CD14-positive monocyte (primary cell): ENCODE results near the gene USP49. TPM values are rescaled to one million over a fixed set of nuclear protein-coding genes. Genes with fewer than 3 reads are reported as not detected.

Source experiments
- DNase-seq, 3 donors: peaks; one replicate each; pipeline ENCODE4 v3.0.0-alpha.2; 2011 to 2022
- H2AFZ ChIP-seq: 2 replicates; pipeline ENCODE4 v1.6.0; 2012; ENCODE audit warnings: mild to moderate bottlenecking, low read depth, low read length, inconsistent platforms; ENCODE audit not compliant: insufficient read depth, poor library complexity, severe bottlenecking
- H3K27ac ChIP-seq, 2 donors: 1 replicate in 1 of 2; 2 replicates in 1 of 2; pipeline ENCODE4 v1.5.1; 2012 to 2013; ENCODE audit warnings: low read length in 2 of 2, control low read depth in 1 of 2, inconsistent platforms in 1 of 2, low read depth in 1 of 2, mild to moderate bottlenecking in 1 of 2
- H3K27me3 ChIP-seq, 2 donors: one replicate each; pipeline versions ENCODE4 v1.6.0 to v1.6.1; 2011 to 2013; ENCODE audit warnings: low read length in 2 of 2; ENCODE audit not compliant: control insufficient read depth in 2 of 2, insufficient read depth in 2 of 2
- H3K36me3 ChIP-seq, 2 donors: replicated peaks in 1 of 2; 1 replicate in 1 of 2; 2 replicates in 1 of 2; pipeline versions ENCODE4 v1.5.1 to v1.6.1; 2012 to 2013; ENCODE audit warnings: low read length in 2 of 2, control low read depth in 1 of 2, inconsistent platforms in 1 of 2, mild to moderate bottlenecking in 1 of 2; ENCODE audit not compliant: insufficient read depth in 2 of 2, control insufficient read depth in 1 of 2
- H3K4me1 ChIP-seq, 2 donors: 1 replicate in 1 of 2; 2 replicates in 1 of 2; pipeline versions ENCODE4 v1.5.1 to v1.6.1; 2012 to 2013; ENCODE audit warnings: low read length in 2 of 2, control low read depth in 1 of 2, inconsistent platforms in 1 of 2, mild to moderate bottlenecking in 1 of 2, moderate library complexity in 1 of 2; ENCODE audit not compliant: insufficient read depth in 2 of 2, control insufficient read depth in 1 of 2
- H3K4me2 ChIP-seq: replicated peaks from 2 replicates; pipeline ENCODE3; 2012; ENCODE audit warnings: low read length, moderate library complexity, mild to moderate bottlenecking; ENCODE audit not compliant: poor library complexity, severe bottlenecking; ENCODE audit errors: extremely low read depth
- H3K4me3 ChIP-seq, 3 experiments: fragments of 200-600 bp in 1 of 3; sonication (generic) in 1 of 3; replicated peaks in 1 of 3; 1 replicate in 2 of 3; 2 replicates in 1 of 3; pipeline ENCODE4 v1.5.1; 2011 to 2013; ENCODE audit warnings: low read length in 3 of 3, mild to moderate bottlenecking in 3 of 3, control low read depth in 2 of 3, low read depth in 2 of 3, inconsistent platforms in 1 of 3, moderate library complexity in 1 of 3
- H3K79me2 ChIP-seq: 2 replicates; pipeline ENCODE4 v1.6.0; 2012; ENCODE audit warnings: mild to moderate bottlenecking, control low read depth, inconsistent platforms, low read length, moderate library complexity; ENCODE audit not compliant: insufficient read depth
- H3K9ac ChIP-seq: 2 replicates; pipeline ENCODE4 v1.6.0; 2017; ENCODE audit warnings: low read length, mild to moderate bottlenecking; ENCODE audit not compliant: insufficient read depth, poor library complexity, severe bottlenecking
- H3K9me3 ChIP-seq, 2 donors: replicated peaks in 1 of 2; 1 replicate in 1 of 2; 2 replicates in 1 of 2; pipeline versions ENCODE4 v1.5.1 to v1.6.1; 2012 to 2013; ENCODE audit warnings: low read length in 2 of 2, control low read depth in 1 of 2; ENCODE audit not compliant: control insufficient read depth in 1 of 2, insufficient read depth in 1 of 2
- H4K20me1 ChIP-seq: 2 replicates; pipeline ENCODE4 v1.6.0; 2012; ENCODE audit warnings: mild to moderate bottlenecking, low read length, control low read depth, moderate library complexity; ENCODE audit not compliant: insufficient read depth
- H3K27ac Mint-ChIP-seq, 7 donors: one replicate each; pipeline ENCODE4 v1.8.0; 2020; ENCODE audit warnings: mild to moderate bottlenecking in 7 of 7, mixed read lengths in 7 of 7, moderate library complexity in 6 of 7, inconsistent platforms in 2 of 7
- H3K27me3 Mint-ChIP-seq, 3 donors: one replicate each; pipeline ENCODE4 v1.8.0; 2021 to 2022; ENCODE audit warnings: low read depth in 3 of 3, mild to moderate bottlenecking in 3 of 3, mixed read lengths in 3 of 3, moderate library complexity in 3 of 3, inconsistent platforms in 1 of 3
- H3K36me3 Mint-ChIP-seq, 2 donors: one replicate each; pipeline ENCODE4 v1.8.0; 2020; ENCODE audit warnings: mixed read lengths in 2 of 2, inconsistent platforms in 1 of 2, mild to moderate bottlenecking in 1 of 2
- H3K4me1 Mint-ChIP-seq: one replicate; pipeline ENCODE4 v1.8.0; 2020; ENCODE audit warnings: mild to moderate bottlenecking, mixed read lengths
- H3K4me3 Mint-ChIP-seq, 2 donors: one replicate each; pipeline ENCODE4 v1.8.0; 2020; ENCODE audit warnings: mild to moderate bottlenecking in 2 of 2, mixed read lengths in 2 of 2, moderate library complexity in 1 of 2
- H3K9me3 Mint-ChIP-seq, 7 donors: one replicate each; pipeline ENCODE4 v1.8.0; 2020 to 2022; ENCODE audit warnings: mixed read lengths in 7 of 7, mild to moderate bottlenecking in 6 of 7, moderate library complexity in 6 of 7, inconsistent platforms in 2 of 7
- WGBS: methylation state at CpG from one replicate; pipeline ENCODE4 v1.1.5; 2013; ENCODE audit warnings: missing lambda C conversion rate; ENCODE audit not compliant: insufficient coverage; 5-methylcytosine and 5-hydroxymethylcytosine counted together
- intact Hi-C, 2 donors: fragments of 100-400 bp; cut with micrococcal nuclease; formaldehyde crosslinking; loops; one replicate each; pipeline versions ENCODE4 v1.15.0 to v1.15.1; 2023
- polyA plus RNA-seq, 3 donors: library from polyadenylated mRNA; depleted of rRNA in 1 of 3; unstranded in 2 of 3; stranded (reverse) in 1 of 3; fragments of 300-500 nt in 2 of 3; fragments of >200 nt in 1 of 3; fragmentation: Illumina TruSeq in 2 of 3; gene quantifications; 1 replicate in 2 of 3; 2 replicates in 1 of 3; pipeline ENCODE4 v1.2.3, GENCODE V29; 2012 to 2021
- TF ChIP-seq, protein P1 (sequence below): fragments of 200-600 bp; IDR thresholded peaks from one replicate; pipeline ENCODE4 v1.8.0; 2022; ENCODE audit warnings: antibody characterized with exemption, mild to moderate bottlenecking

USP49 gene
- polyA plus RNA-seq, 3 donors: 0.08 to 4.8 (median 0.37) TPM

DNA sequence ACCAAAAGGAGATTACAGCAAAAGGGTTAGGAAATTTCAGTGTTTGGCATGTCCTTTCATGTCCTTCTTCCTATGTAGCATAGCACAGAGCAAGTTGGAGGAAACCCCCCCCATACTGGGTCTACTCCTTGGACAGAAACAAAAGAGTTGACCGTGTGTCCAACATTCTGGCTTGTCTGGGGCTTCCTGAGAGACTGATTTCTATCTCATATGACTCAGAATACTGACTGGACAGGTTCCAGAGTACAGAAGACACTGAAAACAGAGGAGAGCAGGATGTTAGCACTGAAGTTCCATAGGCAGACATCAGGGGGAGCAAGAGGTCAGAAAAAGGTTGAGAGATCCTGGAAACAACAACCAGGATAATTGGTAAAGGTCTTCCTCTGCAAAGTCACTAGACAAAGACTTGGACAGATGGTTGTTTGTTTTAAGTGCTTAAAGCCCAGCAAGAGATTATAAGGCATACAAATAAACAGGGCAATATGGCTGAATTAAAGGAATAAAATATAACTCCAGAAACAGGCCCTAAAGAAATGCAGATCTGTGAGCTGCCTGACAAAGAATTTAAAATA lies 48.4 kb downstream of the USP49 start:
- Histone ChIP-seq H4K20me1 (no peaks in the 10 kb centered on the region), H3K27me3 (no peaks in the 10 kb centered on the region), H3K4me1 (no peaks in the 10 kb centered on the region), H3K4me2 (no peak overlapping the region), H3K4me3 (no peak overlapping the region), H2AFZ (no peak overlapping the region), H3K36me3 (no peaks in the 10 kb centered on the region), H3K27ac (no peak overlapping the region), H3K9me3 (no peaks in the 10 kb centered on the region), H3K79me2 (no peaks in the 10 kb centered on the region), H3K9ac (no peak overlapping the region)
- Mint-ChIP-seq H3K9me3 (peaks cover 0 to 2% (median 0%) of the 10 kb centered on the region in 7 donors), H3K27ac (peak overlapping the region in 1 of 7 donors; percentile 58), H3K4me3 (no peak overlapping the region), H3K36me3 (peaks cover 1 to 5% of the 10 kb centered on the region in 2 donors), H3K4me1 (no peaks in the 10 kb centered on the region), H3K27me3 (no peaks in the 10 kb centered on the region)
- TF ChIP-seq, protein P1, sequence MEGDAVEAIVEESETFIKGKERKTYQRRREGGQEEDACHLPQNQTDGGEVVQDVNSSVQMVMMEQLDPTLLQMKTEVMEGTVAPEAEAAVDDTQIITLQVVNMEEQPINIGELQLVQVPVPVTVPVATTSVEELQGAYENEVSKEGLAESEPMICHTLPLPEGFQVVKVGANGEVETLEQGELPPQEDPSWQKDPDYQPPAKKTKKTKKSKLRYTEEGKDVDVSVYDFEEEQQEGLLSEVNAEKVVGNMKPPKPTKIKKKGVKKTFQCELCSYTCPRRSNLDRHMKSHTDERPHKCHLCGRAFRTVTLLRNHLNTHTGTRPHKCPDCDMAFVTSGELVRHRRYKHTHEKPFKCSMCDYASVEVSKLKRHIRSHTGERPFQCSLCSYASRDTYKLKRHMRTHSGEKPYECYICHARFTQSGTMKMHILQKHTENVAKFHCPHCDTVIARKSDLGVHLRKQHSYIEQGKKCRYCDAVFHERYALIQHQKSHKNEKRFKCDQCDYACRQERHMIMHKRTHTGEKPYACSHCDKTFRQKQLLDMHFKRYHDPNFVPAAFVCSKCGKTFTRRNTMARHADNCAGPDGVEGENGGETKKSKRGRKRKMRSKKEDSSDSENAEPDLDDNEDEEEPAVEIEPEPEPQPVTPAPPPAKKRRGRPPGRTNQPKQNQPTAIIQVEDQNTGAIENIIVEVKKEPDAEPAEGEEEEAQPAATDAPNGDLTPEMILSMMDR: peak; percentile 88
- DNase-seq: peak; percentile 34 to 53 (median 52)
- no CpG with 5 or more reads among the region's 1 CpG for WGBS
- intact Hi-C loops: loop anchor here (2.0 kb wide), 1 partner anchor 198 kb away; no protein-coding TSS in a partner anchor

DNA sequence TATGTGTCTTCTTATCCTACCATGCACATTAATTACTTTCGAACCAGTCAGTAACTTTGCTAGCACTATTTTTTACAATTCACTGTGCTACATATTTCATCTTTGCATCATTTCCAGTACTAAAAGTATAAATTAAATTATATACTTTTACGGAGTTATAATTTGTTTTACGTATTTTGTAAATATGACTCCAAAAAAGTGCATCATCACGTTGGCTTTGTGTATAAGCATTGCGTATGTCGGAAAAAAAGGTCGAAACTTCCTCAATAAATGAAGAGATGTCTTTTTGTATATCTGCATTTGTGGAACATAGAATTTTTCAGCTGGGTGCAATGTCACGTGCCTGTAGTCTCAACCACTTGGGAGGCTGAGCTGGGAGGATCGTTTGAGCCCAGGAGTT lies 52.0 kb downstream of the USP49 start:
- no peaks in the 10 kb centered on the region for H3K36me3 ChIP-seq
- H3K27me3 ChIP-seq: no peaks in the 10 kb centered on the region
- H3K4me1 ChIP-seq: no peaks in the 10 kb centered on the region
- no peak overlapping the region for H3K9ac ChIP-seq
- intact Hi-C loops: loop anchor here in 1 of 2 donors (5.0 kb wide), 1 partner anchor 94 kb away; no protein-coding TSS in a partner anchor
- H3K9me3 Mint-ChIP-seq: no peaks in the 10 kb centered on the region
- H3K36me3 Mint-ChIP-seq: peaks cover 1 to 3% of the 10 kb centered on the region in 2 donors
- no peaks in the 10 kb centered on the region for H3K27me3 Mint-ChIP-seq
- no peak overlapping the region for H2AFZ ChIP-seq
- TF ChIP-seq, protein P1: no peak
- peaks cover 3% of the 10 kb centered on the region for H3K4me1 Mint-ChIP-seq
- no peaks in the 10 kb centered on the region for H3K79me2 ChIP-seq
- H3K4me2 ChIP-seq: no peak overlapping the region
- H3K27ac ChIP-seq: no peak overlapping the region
- no peaks in the 10 kb centered on the region for H4K20me1 ChIP-seq
- no peak overlapping the region for H3K4me3 Mint-ChIP-seq
- no peak overlapping the region for H3K4me3 ChIP-seq
- WGBS: 78% methylated on average over 3 of the region's 9 CpGs
- DNase-seq: no peak
- H3K27ac Mint-ChIP-seq: no peak overlapping the region
- H3K9me3 ChIP-seq: no peaks in the 10 kb centered on the region
